Glutamatergic neuron (in vitro differentiated cells): Measurements from ENCODE around the gene DEDD2. TPM values are rescaled to one million over a fixed set of nuclear protein-coding genes. Genes with fewer than 3 reads are reported as not detected.
A peak's percentile ranks its signal among the peaks of the same experiment; 100 is the strongest.

Source experiments
- DNase-seq: peaks from one replicate; pipeline ENCODE4 v3.0.0; 2022
- H3K27ac Mint-ChIP-seq: one replicate; pipeline ENCODE4 v1.8.0; 2020; ENCODE audit warnings: mild to moderate bottlenecking, mixed read lengths, inconsistent platforms; ENCODE audit not compliant: unreplicated experiment
- H3K27me3 Mint-ChIP-seq: one replicate; pipeline ENCODE4 v1.8.0; 2020; ENCODE audit warnings: mild to moderate bottlenecking, moderate library complexity, mixed read lengths, inconsistent platforms; ENCODE audit not compliant: unreplicated experiment
- H3K36me3 Mint-ChIP-seq: one replicate; pipeline ENCODE4 v1.8.0; 2020; ENCODE audit warnings: mild to moderate bottlenecking, mixed read lengths, inconsistent platforms; ENCODE audit not compliant: unreplicated experiment
- H3K4me1 Mint-ChIP-seq: one replicate; pipeline ENCODE4 v1.8.0; 2020; ENCODE audit warnings: mild to moderate bottlenecking, low read depth, mixed read lengths, inconsistent platforms; ENCODE audit not compliant: unreplicated experiment
- H3K4me3 Mint-ChIP-seq: one replicate; pipeline ENCODE4 v1.8.0; 2020; ENCODE audit warnings: mild to moderate bottlenecking, mixed read lengths, inconsistent platforms; ENCODE audit not compliant: unreplicated experiment
- H3K9me3 Mint-ChIP-seq: one replicate; pipeline ENCODE4 v1.8.0; 2020; ENCODE audit warnings: mild to moderate bottlenecking, moderate library complexity, mixed read lengths, inconsistent platforms; ENCODE audit not compliant: unreplicated experiment
- total RNA-seq: library from RNA; stranded (reverse); fragmentation: NEBNext Ultra II Directional; extraction: Animal tissue kit (Norgen Biotek cat#: 25700); gene quantifications from one replicate; pipeline ENCODE4 v1.2.1, GENCODE V29; 2021; ENCODE audit not compliant: unreplicated experiment
- TF ChIP-seq, protein P1 (sequence below): fragments of 200-600 bp; sonication (generic); IDR thresholded peaks from one replicate; pipeline ENCODE4 v1.5.0; 2021; ENCODE audit not compliant: partially characterized antibody, unreplicated experiment

The DEDD2 gene
- total RNA-seq, 1 donor from 2014 or later, result 30.7 TPM

DNA sequence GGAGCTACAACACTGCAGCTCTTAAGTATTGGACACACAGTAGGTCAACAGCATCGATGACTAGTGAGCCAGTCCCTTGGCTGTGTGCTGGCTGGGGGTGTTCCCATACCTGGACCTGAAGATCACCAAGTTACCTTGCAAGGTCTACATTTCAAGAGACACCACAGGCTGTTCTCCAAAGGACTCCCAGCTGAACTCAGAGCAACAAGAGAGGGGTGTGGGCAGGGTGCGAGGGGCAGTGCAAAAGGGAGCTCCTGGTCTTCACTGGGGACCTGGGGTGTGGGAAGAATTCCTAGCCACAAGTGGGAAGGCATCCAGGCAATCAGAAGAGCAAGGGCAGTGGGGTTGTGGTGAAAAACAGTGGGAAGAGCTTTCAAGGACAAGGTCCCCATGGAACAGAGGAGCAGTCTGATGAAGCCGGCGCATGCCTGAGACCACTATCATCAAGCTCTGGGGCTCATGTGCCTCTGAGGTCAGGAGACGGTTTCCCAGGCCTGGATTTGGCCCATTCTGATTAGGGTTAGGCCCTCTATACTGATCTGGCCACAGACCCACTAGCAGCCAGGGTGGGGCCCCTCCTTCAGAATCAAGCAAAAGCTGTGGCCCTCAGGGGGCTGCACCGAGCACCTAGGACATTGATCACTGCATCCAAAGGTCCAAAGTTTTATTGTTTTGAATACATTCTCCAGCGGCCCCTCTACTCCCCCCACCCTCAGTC, 29.6 kb upstream of the DEDD2 start:
- H3K4me3 Mint-ChIP-seq, result no peak overlapping the region
- no peaks in the 10 kb centered on the region for H3K36me3 Mint-ChIP-seq
- peaks cover 14% of the 10 kb centered on the region for H3K4me1 Mint-ChIP-seq
- H3K27me3 Mint-ChIP-seq, result peaks cover 14% of the 10 kb centered on the region
- H3K9me3 Mint-ChIP-seq, result peaks cover 10% of the 10 kb centered on the region
- DNase-seq, result no peak
- TF ChIP-seq, protein P1, sequence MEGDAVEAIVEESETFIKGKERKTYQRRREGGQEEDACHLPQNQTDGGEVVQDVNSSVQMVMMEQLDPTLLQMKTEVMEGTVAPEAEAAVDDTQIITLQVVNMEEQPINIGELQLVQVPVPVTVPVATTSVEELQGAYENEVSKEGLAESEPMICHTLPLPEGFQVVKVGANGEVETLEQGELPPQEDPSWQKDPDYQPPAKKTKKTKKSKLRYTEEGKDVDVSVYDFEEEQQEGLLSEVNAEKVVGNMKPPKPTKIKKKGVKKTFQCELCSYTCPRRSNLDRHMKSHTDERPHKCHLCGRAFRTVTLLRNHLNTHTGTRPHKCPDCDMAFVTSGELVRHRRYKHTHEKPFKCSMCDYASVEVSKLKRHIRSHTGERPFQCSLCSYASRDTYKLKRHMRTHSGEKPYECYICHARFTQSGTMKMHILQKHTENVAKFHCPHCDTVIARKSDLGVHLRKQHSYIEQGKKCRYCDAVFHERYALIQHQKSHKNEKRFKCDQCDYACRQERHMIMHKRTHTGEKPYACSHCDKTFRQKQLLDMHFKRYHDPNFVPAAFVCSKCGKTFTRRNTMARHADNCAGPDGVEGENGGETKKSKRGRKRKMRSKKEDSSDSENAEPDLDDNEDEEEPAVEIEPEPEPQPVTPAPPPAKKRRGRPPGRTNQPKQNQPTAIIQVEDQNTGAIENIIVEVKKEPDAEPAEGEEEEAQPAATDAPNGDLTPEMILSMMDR, result no peak
- H3K27ac Mint-ChIP-seq, result no peak overlapping the region

DNA sequence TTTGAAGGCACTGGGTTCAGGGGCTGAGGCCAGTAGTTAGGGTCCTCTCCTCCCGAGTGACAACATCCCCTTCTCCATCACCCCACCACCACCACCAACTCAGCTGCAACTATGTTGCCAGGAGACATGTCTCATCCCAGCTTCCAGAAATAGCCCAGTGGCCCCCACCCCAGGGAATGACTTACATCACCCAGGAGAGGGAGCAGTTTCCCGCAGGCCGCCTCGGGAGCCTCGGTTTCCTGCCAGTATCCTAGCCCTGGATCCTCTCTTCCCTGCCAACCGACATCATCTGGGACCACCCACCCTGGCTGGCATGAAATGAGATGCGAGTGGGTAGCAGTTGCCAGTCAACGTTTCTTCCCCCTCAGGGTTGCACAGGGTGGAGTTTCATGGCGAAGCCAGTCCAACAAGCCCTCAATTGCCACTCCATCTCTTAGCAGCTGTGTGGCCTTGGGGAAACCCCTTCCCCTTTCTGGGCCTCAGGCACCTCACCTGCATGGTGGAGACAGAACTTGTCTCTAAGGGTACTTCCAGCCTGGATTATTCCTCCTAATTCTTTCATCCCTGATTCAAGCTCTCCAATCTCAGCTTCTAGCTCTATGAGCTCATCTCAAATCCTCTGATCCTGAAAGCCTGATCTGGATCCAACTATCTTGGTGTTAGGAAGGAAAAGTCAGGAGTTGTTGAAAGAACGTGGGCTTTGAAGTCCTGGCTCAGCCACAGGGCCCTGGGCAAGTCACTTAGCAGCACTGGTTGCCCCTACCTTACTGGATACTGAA, 28.9 kb upstream of the DEDD2 start:
- peaks cover 9% of the 10 kb centered on the region for H3K27me3 Mint-ChIP-seq
- no peaks in the 10 kb centered on the region for H3K36me3 Mint-ChIP-seq
- peaks cover 9% of the 10 kb centered on the region for H3K9me3 Mint-ChIP-seq
- no peak overlapping the region for H3K4me3 Mint-ChIP-seq
- TF ChIP-seq, protein P1, result no peak
- no peak overlapping the region for H3K27ac Mint-ChIP-seq
- peaks cover 7% of the 10 kb centered on the region for H3K4me1 Mint-ChIP-seq
- DNase-seq, result no peak

DNA sequence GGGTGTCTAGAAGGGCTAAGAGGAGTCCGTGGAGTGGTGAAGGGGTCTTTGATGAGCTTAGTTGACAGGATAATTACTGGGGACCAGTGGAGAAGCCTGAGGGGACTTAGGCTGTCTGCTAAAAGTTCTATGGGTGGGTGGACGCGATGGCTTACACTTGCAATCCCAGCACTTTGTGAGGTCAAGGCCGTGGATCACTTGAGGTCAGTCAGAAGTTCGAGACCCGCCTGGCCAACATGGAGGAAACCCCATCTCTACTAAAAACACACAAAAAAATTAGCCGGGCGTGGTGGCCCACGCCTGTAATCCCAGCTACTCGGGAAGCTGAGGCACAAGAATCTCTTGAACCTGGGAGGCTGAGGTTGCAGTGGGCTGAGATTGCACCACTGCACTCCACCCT, 27.8 kb upstream of the DEDD2 start:
- H3K9me3 Mint-ChIP-seq, result peaks cover 12% of the 10 kb centered on the region
- DNase-seq, result no peak
- peak overlapping the region; percentile 87 for H3K4me3 Mint-ChIP-seq
- no peak overlapping the region for H3K27ac Mint-ChIP-seq
- H3K4me1 Mint-ChIP-seq, result peaks cover 11% of the 10 kb centered on the region
- no peaks in the 10 kb centered on the region for H3K36me3 Mint-ChIP-seq
- peaks cover 9% of the 10 kb centered on the region for H3K27me3 Mint-ChIP-seq
- TF ChIP-seq, protein P1, result no peak

DNA sequence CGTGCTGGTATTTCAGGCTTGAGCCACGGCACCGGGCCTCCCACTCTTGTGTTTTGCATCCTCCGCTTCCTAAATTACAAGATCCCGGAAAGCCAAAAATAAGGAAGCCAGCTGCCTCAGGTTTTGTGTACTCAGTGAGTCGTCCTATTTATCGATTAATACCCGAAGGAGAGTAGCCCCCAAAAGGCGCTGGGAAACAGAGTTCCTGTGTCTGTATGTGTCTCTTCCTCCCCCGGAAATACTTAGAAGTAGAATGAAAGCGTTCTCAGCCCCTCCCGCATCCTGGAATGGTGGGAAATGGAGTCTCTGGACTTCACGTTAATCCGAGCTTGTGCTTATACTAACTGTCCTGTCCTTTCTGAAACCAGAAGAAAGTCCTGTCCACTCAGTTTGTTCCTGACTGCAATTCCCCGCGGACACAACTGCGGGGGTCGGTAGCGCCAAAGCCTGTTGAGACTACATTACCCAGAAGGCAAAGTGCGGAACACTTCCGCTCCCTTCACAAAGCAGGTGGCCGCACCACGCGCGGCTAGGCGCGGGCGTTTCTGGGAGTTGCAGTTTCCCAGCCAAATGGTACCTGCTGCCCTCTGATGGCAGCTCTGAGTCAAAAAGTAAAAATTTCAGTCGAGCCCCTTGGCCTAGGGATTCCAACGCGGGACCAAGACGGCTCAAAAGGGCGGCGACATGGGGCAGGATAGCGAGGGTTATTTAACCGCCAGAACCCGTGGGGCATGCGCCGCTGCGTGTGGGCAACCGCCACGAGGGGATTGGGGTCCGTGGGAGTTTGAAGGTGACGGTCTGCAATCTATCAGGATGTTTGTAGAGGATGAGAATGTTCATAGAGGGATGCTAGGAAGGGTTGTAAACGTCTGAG, 27.1 kb upstream of the DEDD2 start:
- Mint-ChIP-seq H3K27me3 (peaks cover 9% of the 10 kb centered on the region), H3K4me3 (peak overlapping the region; percentile 87), H3K4me1 (peaks cover 11% of the 10 kb centered on the region), H3K27ac (peak overlapping the region; percentile 89), H3K9me3 (peaks cover 10% of the 10 kb centered on the region), H3K36me3 (no peaks in the 10 kb centered on the region)
- DNase-seq, result peak; percentile 91
- TF ChIP-seq, protein P1, result no peak
